GM12892 (cell line): ENCODE data around the gene AQP12A.

ENCODE experiments used
- POLR2A ChIP-seq: IDR thresholded peaks from 2 replicates; pipeline ENCODE4 v1.6.1; 2011; ENCODE audit warnings: low read depth, low read length, control low read depth
- POLR2AphosphoS5 ChIP-seq: IDR thresholded peaks from 2 replicates; pipeline ENCODE4 v1.6.1; 2011; ENCODE audit warnings: low read depth, low read length, control low read depth
- TAF1 ChIP-seq: IDR thresholded peaks from 2 replicates; pipeline ENCODE4 v1.6.1; 2011; ENCODE audit warnings: low read depth, mild to moderate bottlenecking, control low read depth, low read length, borderline replicate concordance

DNA sequence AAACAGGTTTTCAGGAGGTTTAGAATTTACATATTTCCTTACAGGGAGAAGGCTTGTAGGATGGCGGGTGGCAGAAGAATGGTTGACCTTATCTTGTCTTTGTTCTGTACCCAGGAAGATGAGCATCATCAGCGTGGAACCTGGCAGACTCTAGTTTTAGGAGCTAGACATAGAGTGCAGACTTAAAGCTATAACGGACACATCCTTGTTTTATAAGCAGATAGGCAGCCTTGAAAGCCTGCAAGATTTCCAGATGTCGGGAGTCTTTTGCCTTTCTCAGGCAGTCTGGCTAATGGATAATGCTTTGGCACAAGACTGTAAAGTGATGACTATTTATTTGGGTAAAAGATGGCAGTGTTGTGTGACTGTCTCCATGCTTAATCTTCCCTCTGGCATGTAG, 20.7 kb upstream of the AQP12A start:
- TF ChIP-seq POLR2A (no peak), TAF1 (no peak), POLR2AphosphoS5 (no peak)
